ENCODE measurements around the gene HOXD3. TPM values are rescaled to one million over a fixed set of nuclear protein-coding genes. Genes with fewer than 3 reads are reported as not detected.

The HOXD3 gene
- total RNA-seq, 1 donor from 2014 or later, result 9.8 TPM

GRCh38 chr2:176157499-176158185 lies 535 bp downstream of the HOXD3 start:
- ATAC-seq (no peak), DNase-seq (ENCODE audit: low spot score) (no peak)
- intact Hi-C loops (cut with DNase I), result no loop called here

- ATAC-seq, result no peak
- DNase-seq (ENCODE audit: low spot score), result no peak
- intact Hi-C loops (cut with DNase I), result no loop called here
Measured at GRCh38 chr2:176158186-176158591, 1.1 kb downstream of the HOXD3 start.

GRCh38 chr2:176158855-176159662 lies 2.0 kb downstream of the HOXD3 start:
- DNase-seq (ENCODE audit: low spot score) (no peak), ATAC-seq (no peak)
- intact Hi-C loops (cut with DNase I), result no loop called here

GRCh38 chr2:176159663-176160250 lies 2.6 kb downstream of the HOXD3 start:
- DNase-seq (ENCODE audit: low spot score) (no peak), ATAC-seq (no peak)
- intact Hi-C loops (cut with DNase I), result no loop called here

- peak; percentile 24 for ATAC-seq
- intact Hi-C loops (cut with DNase I), result no loop called here
- no peak for DNase-seq (ENCODE audit: low spot score)
Measured at GRCh38 chr2:176160251-176160985, 3.3 kb downstream of the HOXD3 start.

GRCh38 chr2:176160986-176161824 lies 4.1 kb downstream of the HOXD3 start:
- ATAC-seq (no peak), DNase-seq (ENCODE audit: low spot score) (no peak)
- intact Hi-C loops (cut with DNase I), result no loop called here

- ATAC-seq, result peak; percentile 15
- intact Hi-C loops (cut with DNase I), result no loop called here
Measured at GRCh38 chr2:176161825-176162626, 4.9 kb downstream of the HOXD3 start.

GRCh38 chr2:176162911-176163671 lies 6.0 kb downstream of the HOXD3 start:
- ATAC-seq (no peak), DNase-seq (ENCODE audit: low spot score) (no peak)
- intact Hi-C loops (cut with DNase I), result no loop called here

More at GRCh38 chr2:176161825-176162626, 4.9 kb downstream of the HOXD3 start:
- DNase-seq (ENCODE audit: low spot score), result no peak

- DNase-seq (ENCODE audit: low spot score) (no peak), ATAC-seq (no peak)
- intact Hi-C loops (cut with DNase I), result no loop called here
Measured at GRCh38 chr2:176163672-176164056, 6.6 kb downstream of the HOXD3 start.

- DNase-seq (ENCODE audit: low spot score) (no peak), ATAC-seq (no peak)
- intact Hi-C loops (cut with DNase I), result no loop called here
Measured at GRCh38 chr2:176164201-176164600, 7.1 kb downstream of the HOXD3 start.

GRCh38 chr2:176164611-176165369 lies 7.7 kb downstream of the HOXD3 start:
- intact Hi-C loops (cut with DNase I), result no loop called here
- DNase-seq (ENCODE audit: low spot score), result no peak

GRCh38 chr2:176165370-176166050 lies 8.4 kb downstream of the HOXD3 start:
- DNase-seq (ENCODE audit: low spot score) (no peak), ATAC-seq (no peak)
- intact Hi-C loops (cut with DNase I), result no loop called here

More at GRCh38 chr2:176164611-176165369, 7.7 kb downstream of the HOXD3 start:
- ATAC-seq, result no peak

GRCh38 chr2:176166272-176166671 lies 9.2 kb downstream of the HOXD3 start:
- intact Hi-C loops (cut with DNase I), result no loop called here
- DNase-seq (ENCODE audit: low spot score) (no peak), ATAC-seq (no peak)

GRCh38 chr2:176167398-176167797 lies 10.3 kb downstream of the HOXD3 start:
- intact Hi-C loops (cut with DNase I), result no loop called here
- DNase-seq (ENCODE audit: low spot score) (no peak), ATAC-seq (no peak)

- intact Hi-C loops (cut with DNase I), result no loop called here
- DNase-seq (ENCODE audit: low spot score) (no peak), ATAC-seq (no peak)
Measured at GRCh38 chr2:176169181-176169580, 12.1 kb downstream of the HOXD3 start.

GRCh38 chr2:176169711-176170110 lies 12.6 kb downstream of the HOXD3 start:
- no peak for ATAC-seq
- DNase-seq (ENCODE audit: low spot score), result no peak
- intact Hi-C loops (cut with DNase I), result no loop called here

Data from sciatic nerve (tissue), 2 donors.